Right lung (tissue), 5 donors: Measurements from ENCODE around the gene MTRR. TPM values are rescaled to one million over a fixed set of nuclear protein-coding genes. Genes with fewer than 3 reads are reported as not detected.
A peak's percentile ranks its signal among the peaks of the same experiment; 100 is the strongest.

Experiments
- DNase-seq, 2 donors: peaks; one replicate each; pipeline ENCODE4 v3.0.0-alpha.2; 2013
- polyA plus RNA-seq, 5 donors: library from polyadenylated mRNA; unstranded; fragments of 120-200 nt; gene quantifications; one replicate each; pipeline versions ENCODE4 v1.2.1 to v1.2.3, GENCODE V29; 2013; ENCODE audit warnings: inconsistent platforms in 1 of 5, low replicate concordance in 1 of 5; ENCODE audit not compliant: insufficient read length in 5 of 5, insufficient read depth in 1 of 5

Gene MTRR
- polyA plus RNA-seq, 5 donors = 48.1 to 63.9 (median 62.2) TPM

DNA sequence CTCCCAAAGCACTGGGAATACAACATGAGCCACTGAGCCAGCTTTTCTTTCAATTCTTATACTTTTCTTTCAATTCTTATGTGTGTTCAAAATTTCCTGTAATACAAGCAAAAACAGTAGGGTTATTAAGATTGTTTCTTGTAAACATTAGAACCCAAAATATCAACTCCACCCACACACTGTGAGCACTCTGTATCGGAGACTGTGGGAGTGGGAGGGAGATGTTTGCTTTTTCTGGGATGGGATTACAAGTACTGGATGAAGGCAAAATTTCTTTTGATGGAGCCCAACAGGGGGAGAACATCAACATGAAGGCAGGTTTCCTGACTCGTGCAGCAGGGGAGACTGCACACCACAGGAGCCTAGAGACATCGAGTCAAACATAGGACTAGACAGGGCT is 13.3 kb upstream of the MTRR start:
- no peak for DNase-seq

GRCh38 chr5:7856855-7857254 is 12.1 kb upstream of the MTRR start:
- no peak for DNase-seq

- no peak for DNase-seq
Observed at GRCh38 chr5:7857361-7857760, 11.6 kb upstream of the MTRR start.

GRCh38 chr5:7857926-7858632 is 10.9 kb upstream of the MTRR start:
- DNase-seq = no peak

DNA sequence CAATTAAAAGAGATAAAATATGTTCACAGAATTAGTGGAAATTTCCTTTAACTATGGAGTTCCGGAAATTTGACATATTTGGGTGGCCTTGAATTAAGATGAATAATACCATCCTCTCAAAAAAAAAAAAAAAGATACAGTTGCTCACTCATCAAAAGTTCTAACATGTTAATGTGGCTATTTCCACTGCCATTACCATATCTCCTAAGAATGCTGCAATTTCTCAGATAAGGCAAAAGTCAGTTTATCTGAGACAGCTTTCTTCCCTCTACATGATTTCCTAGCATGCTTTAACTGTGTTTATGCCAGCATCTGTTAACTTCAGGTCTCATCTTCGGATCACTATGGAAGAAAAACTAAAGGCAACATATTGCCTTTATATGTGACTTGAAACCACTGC is 2.8 kb upstream of the MTRR start:
- no peak for DNase-seq

DNA sequence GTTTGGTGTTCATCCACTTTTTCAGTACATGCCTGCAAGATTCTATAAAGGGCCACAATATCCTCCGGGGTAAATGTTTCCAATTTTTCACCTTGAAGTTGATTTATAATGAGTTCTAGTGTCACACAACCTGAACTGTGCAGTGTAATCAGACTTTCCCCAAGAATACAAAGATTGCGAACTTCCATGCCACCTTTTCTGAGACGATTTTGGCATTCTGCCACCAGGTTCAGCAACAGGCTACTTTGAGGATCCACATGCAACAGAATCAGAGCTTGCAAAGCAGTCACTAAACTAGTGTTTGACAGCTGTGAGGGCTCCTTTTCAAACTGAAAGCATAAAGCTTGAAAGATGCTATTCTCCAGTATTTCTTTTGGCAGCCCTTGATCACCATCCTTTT is 1.7 kb upstream of the MTRR start:
- DNase-seq = no peak

GRCh38 chr5:7868427-7868772 is 548 bp upstream of the MTRR start:
- DNase-seq = no peak

DNA sequence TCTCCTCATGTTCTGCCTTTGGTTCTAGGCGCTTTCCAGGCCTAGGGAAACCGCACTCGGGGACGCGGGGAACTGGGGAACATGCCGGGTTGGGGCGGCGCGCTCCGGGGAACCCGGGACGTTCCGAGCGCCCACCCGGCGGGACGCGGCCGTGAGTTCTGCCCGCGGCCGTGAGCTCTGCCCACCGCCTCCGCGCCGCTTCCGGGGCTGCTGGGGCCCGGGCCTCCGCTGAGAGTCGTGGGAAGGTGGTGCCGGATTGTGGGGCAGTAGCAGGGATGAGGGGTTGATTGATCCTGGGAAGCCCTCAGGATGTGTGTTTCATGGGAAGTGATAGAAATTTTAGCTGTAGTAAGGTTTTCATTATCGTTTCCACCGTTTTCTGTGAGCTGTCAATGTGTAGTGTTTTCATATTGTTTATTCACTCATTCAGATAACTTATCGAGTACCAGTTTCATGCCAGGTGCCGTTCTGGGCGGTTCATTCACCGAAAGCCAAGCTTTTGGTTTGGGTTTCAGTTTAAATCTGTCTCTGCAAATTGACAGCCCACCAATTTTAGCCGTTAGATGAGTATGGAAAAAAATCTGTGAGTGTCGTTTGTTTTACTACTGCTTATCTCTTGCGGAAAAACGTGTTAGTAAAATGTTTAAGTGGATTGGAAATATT is 657 bp downstream of the MTRR start:
- DNase-seq = peak in 1 of 2 donors; percentile 12

GRCh38 chr5:7871653-7872052 is 2.7 kb downstream of the MTRR start:
- no peak for DNase-seq

- no peak for DNase-seq
Observed at GRCh38 chr5:7872517-7873130, 3.7 kb downstream of the MTRR start.

DNA sequence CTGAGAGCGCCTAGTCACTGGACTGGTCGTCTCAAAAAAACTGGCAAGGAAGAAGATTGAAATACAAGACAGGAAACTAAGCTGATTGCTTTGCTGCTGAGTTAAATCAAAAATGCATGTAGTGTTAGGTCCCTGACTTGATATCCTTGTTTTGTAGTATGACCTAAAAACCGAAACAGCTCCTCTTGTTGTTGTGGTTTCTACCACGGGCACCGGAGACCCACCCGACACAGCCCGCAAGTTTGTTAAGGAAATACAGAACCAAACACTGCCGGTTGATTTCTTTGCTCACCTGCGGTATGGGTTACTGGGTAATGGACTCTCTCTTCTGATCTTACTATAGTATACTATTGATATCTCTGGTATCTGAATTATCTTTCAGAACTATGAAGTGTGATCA is 4.3 kb downstream of the MTRR start:
- DNase-seq = no peak

DNA sequence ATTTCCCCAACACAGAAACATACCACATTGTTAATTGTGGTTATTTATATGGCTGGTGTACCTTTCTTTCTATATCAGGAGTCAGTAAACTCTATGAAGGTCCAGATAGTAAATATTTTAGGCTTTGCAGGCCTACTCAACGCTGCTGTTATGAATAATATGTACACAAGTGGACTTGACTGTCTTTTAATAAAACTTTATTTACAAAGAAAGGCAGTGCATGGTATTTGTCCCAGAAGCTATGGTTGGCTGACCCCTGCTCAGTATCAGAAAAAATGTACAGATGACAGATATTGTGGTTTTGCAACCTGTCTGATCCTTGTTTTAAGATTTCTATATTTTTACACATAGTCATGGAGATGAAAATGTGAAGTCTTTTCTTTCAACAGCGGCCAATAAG is 5.7 kb downstream of the MTRR start:
- no peak for DNase-seq

DNA sequence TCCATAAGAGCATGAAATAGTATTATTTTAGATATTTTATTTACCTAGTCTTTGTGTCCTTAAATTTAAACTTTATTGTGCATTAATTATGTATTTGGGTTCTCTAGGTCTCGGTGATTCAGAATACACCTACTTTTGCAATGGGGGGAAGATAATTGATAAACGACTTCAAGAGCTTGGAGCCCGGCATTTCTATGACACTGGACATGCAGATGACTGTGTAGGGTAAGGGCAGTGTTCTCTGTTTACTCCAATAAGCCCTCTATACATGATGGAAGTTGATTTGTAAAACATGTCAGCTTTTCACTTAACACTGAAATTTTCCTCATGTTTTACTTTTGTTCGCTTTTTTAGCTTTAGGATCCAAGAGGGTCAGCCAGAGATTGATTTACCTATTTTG is 6.2 kb downstream of the MTRR start:
- DNase-seq = no peak

GRCh38 chr5:7876867-7877266 is 7.9 kb downstream of the MTRR start:
- DNase-seq = no peak

DNA sequence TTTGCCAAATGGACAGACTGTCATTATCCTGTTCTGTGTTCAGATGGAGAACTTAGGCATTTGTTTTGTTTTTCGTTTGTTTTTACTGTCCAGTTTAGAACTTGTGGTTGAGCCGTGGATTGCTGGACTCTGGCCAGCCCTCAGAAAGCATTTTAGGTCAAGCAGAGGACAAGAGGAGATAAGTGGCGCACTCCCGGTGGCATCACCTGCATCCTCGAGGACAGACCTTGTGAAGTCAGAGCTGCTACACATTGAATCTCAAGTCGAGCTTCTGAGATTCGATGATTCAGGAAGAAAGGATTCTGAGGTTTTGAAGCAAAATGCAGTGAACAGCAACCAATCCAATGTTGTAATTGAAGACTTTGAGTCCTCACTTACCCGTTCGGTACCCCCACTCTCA is 8.9 kb downstream of the MTRR start:
- DNase-seq = no peak

DNA sequence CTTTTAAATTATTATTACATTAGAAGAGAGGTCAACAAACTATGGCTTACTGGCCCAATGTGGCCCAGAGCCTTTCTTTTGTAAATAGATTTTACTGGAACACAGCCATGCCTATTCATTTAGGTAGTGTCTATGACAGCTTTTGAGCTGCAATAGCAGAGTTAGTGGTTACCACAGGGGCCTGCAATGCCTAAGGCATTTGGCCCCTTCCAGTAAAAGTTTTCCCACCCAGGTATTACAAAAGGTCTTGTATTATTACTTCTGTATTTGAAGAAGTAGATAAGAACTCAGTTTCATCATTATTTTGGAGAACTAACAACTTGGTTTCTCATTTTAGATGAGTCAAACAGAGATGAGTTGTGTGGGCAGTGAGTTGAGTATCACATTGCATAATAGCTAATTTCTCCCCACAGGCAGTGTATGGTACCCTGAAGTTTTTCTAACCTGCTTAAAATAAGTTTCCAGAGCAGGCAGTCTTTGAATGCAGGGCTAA is 9.5 kb downstream of the MTRR start:
- DNase-seq = no peak

- DNase-seq = no peak
Observed at GRCh38 chr5:7881091-7881490, 12.1 kb downstream of the MTRR start.

GRCh38 chr5:7881816-7882215 is 12.9 kb downstream of the MTRR start:
- DNase-seq = no peak

GRCh38 chr5:7882926-7883325 is 14.0 kb downstream of the MTRR start:
- no peak for DNase-seq

GRCh38 chr5:7884491-7885267 is 15.7 kb downstream of the MTRR start:
- DNase-seq = no peak

- peak in 1 of 2 donors; percentile 30 for DNase-seq
Observed at GRCh38 chr5:7886849-7887475, 18.0 kb downstream of the MTRR start.

DNA sequence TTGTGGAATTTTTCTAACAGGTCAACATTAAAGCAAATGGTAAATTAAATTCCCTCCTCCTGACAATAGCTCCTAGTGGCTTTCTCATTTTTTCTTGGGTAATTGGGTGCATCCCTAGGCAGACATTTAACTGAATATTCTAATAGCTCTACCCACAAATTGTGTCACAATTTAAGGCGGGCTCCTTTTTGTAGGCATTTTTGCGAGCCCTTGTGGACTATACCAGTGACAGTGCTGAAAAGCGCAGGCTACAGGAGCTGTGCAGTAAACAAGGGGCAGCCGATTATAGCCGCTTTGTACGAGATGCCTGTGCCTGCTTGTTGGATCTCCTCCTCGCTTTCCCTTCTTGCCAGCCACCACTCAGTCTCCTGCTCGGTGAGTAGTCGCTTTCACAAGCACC is 20.0 kb downstream of the MTRR start:
- no peak for DNase-seq
